Stimulated activated CD4-positive, alpha-beta T cell treated with anti-CD3 and anti-CD28 coated beads, Interleukin-1b, Interleukin-23, amount 100 ng/mL, for 1 hour (primary cell): ENCODE measurements around the gene HMG20B.
A peak's percentile ranks its signal among the peaks of the same experiment; 100 is the strongest.
"Not testable (repeated sequence)": the region's sequence is repeated elsewhere in the genome, so short reads cannot be mapped to it uniquely, and the experiment has no call there.

ENCODE experiments used
- DNase-seq, 2 donors: peaks; one replicate each; pipeline ENCODE4 v3.0.0-alpha.2; 2020; ENCODE audit warnings: low read depth in 2 of 2

The HMG20B gene

DNA sequence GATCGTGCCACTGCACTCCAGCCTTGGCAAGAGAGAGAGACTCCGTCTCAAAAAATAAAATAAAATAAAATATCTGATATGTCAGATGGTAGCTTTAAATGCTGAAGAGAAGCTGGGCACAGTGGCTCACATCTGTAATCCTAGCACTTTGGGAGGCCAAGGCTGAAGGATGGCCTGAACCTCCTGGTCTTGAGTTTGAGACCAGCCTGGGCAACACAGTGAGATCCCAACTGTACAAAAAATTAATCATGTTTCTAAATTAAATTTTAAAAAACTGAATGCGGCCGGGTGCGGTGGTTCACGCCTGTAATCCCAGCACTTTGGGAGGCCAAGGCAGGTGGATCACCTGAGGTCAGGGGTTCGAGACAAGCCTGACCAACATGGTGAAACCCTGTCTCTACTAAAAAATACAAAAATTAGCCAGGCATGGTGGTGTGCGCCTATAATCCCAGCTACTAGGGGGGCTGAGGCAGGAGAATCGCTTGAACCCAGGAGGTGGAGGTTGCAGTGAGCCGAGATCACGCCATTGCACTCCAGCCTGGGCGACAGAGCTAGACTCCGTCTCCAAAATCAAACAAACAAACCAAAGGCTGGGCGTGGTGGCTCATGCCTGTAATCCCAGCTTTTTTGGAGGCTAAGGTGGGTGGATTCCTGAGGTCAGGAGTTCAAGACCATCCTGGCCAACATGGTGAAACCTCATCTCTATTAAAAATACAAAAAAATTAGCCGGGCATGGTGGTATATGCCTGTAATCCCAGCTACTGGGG, 11.5 kb downstream of the HMG20B start:
- not testable (repeated sequence) for DNase-seq

- DNase-seq, result no peak
Observed at GRCh38 chr19:3585301-3586126, 12.8 kb downstream of the HMG20B start, which contains the start of gene GIPC3. Gene GIPC3, plus strand, starts transcription at chr19:3585478. Its CDS starts 120 bp downstream, at chr19:3585598.

GRCh38 chr19:3586127-3586626, 13.4 kb downstream of the HMG20B start:
- DNase-seq, result peak in 1 of 2 donors; percentile 28

DNA sequence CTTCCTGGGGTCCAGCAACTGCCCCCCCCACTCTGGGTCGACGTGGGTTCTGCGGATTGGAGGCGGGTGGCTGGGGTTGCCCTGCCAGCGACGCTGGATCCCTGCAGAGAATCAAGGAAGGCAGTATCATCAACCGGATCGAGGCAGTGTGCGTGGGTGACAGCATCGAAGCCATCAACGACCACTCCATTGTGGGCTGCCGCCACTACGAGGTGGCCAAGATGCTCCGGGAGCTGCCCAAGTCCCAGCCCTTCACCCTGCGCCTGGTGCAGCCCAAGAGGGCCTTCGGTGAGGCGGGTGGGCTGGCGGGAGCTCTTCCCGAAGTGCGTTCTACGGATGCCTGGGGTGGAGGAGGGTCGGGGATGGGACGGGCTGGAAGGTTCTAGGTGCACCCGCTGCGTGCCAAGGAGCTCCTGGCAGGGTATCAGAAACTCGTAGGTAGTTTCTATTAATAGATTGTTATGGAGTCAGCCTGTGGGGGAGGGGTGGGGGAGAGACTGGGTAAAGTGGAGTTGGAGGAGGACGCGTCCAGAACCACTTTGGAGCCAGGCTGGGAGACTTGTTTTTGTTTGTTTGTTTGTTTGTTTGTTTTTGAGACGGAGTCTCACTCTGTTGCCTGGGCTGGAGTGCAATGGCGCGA, 14.1 kb downstream of the HMG20B start:
- DNase-seq, result no peak

GRCh38 chr19:3589439-3589838, 16.7 kb downstream of the HMG20B start:
- no peak for DNase-seq

DNA sequence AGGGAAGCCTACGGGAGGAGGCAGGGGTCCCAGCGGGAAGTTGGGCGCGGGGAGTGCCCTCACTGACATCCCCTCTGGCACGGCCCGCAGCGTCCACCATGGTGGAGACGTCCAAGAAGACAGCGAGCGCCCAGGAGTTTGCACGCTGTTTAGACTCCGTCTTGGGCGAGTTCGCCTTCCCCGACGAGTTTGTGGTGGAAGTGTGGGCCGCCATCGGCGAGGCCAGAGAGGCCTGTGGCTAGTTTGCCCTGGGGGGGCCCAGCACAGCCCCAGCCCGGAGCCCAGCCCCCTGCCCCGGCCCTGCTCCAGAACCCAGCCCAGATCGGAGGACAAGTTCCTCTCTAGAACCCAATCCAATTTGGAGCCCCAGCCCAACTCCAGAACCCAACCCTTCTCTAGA, 17.2 kb downstream of the HMG20B start:
- DNase-seq, result no peak

DNA sequence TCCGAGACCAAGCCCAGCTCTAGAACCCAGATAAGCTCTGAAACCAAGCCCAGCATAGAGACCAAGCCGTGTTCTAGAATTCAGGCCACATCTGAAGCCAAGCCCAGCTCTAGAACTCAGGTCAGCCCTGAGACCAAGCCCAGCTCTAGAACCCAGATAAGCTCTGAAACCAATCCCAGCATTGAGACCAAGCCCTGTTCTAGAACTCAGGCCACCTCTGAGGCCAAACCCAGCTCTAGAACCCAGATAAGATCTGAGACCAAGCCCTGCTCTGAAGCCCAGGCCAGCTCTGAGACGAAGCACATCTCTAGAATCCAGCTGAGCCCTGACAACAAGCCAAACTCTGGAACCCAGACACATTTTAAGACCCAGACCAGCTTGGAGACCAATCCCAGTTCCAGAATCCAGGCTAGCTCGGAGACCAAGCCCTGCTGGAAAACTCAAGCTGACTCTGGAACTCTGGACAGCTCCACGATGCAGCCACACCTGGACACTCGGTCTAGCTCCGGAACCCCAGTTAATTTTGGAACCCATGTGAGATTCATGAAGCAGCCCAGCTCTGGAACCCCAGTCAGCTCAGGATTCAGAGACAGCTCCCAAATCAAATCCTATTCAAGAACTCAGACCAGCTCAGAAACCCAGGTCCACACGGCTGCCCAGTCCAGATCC, 18.4 kb downstream of the HMG20B start:
- DNase-seq, result no peak

- DNase-seq, result no peak
Observed at GRCh38 chr19:3591876-3592613, 19.3 kb downstream of the HMG20B start.

GRCh38 chr19:3593156-3593555, 20.4 kb downstream of the HMG20B start:
- no peak for DNase-seq

DNA sequence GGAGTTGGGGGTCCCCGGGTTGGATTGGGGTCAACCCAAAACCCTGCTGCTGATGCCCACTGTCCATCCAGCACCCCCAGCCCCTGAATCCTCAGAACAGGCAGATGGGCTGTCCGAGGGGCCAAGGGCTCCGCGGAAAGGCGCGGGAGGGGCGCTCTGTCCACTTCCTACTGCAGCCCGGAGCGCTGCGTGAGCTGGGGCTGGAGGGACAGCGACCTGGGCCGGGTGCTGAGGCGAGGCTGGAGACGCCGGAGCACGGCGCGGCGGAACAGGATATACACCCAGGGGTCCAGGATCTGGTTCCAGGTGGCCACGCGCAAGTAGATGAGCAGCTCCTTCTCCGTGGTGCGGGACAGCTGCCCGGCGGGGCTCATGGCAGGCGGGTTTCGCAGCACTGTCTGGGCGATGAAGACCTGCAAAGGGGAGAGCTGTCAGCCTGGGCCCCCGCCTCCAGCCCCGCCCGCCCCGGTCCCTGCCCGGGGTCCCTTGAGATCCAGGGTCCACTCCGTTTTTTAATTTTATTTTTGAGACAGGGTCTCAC, 22.8 kb downstream of the HMG20B start:
- DNase-seq, result no peak

DNA sequence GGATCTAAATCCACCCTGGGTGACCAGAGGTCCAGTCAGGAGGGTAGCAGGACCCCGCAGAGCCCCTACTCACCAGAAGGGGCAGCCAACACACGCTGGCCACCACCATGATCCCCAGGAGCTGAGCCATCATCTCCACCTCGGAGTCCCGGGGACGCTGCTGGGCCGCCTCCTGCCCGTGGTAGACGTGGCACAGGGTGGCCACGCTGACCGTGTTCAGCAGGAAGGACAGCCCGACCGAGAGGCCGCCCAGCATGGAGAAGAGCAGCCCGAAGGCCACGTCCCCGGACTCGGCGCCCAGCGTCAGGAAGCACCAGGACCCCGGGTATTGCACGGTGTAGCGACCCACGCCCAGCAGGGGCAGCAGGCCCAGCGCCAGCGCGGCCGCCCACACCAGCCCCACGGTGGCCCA, 27.0 kb downstream of the HMG20B start:
- no peak for DNase-seq

GRCh38 chr19:3601021-3601420, 28.3 kb downstream of the HMG20B start:
- no peak for DNase-seq

DNA sequence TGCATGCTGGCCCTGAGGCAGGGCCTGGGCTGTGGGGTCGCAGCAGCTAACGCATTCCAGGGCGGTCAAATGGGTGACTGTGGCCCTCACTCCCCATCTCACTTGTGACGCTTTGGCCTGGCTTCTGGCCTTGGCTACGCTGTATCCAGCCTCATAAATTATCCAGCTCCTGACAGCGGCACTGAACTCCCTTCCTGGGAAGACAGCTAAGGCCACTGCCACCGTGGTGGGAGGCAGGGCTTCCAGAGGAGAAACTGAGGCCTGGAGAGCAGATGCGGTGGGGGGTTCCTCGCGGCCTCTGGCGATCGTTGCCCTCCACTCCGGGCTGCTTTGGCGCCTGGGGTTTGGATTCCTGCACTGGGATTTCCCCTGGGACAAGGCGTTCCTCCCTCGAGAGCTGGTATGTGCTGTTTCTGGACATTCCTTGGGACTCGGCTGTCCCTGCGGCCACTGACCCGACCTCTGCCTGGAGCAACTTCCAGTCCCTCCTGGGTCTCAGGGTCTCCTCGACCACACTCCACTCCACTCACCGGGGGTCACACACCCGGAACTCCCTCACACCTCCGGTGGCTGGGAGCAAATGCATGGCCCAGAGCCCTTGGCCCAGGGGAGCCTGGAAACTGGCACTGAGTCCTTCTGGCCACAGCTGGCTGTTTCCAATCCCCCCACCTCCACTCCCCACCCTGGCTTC, 30.5 kb downstream of the HMG20B start:
- no peak for DNase-seq

DNA sequence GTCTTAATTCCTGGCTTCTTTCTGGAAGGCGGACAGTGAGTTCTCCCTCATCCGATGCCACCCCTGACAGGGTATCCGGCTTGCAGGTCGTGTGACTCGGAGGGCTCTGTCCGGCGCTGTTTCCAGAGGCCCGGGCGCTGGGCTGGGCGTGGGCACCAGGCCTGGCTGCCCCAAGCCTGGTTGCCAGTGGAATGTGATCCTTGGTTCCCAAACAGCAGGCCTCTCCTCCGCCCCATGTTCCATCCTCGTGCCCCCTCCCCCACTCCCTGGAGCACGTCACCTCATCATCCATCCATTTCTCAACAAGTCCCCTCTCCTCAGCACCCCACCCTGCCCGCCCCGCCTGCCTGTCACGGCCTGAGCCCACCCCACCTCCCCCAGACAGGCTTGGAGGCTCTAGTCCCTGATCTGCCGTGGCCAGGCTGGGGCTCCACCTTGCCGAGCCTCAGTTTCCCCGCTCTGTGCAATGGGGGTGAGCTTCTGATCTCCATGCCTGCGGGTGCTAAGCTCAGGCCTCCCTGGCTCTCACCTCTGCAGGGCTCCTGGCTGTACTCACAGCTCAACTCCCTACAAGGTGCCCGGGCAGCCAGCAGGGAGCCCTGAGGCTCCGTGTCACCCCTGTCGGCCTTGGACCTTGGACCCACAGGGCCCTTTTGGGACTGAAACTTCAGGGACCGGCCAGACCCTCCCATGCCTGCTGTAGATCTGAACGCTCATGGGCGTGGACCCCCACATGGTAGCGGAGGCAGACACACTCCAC, 31.7 kb downstream of the HMG20B start:
- no peak for DNase-seq

- no peak for DNase-seq
Observed at GRCh38 chr19:3604987-3605343, 32.2 kb downstream of the HMG20B start.

- no peak for DNase-seq
Observed at GRCh38 chr19:3605361-3605760, 32.6 kb downstream of the HMG20B start.

- no peak for DNase-seq
Observed at GRCh38 chr19:3605770-3606169, 33.0 kb downstream of the HMG20B start.

DNA sequence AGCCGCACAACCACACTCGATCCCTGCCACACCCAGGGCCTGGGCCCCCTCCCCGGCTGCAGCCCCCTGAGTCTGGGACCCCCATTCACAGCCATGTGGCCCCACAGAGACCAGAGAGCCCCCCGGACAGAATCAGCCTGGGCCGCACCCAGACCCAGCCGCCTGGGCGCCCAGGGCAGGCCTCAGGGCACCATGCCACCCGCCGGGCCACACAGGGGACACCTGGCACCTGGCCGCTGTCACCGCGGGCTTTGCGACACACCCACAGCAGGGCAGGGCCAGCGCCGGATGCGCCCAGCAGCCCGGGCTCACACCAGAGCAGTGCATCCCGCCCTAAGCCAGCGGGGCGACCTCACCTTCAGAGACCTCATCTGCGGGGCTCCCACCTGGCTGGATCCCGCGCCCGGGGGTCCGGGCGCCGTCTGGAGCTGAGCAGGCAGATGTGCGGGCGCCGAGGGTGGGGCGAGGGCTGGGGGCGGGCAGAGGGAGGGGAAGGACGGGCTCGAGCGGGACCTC, 33.5 kb downstream of the HMG20B start:
- no peak for DNase-seq

DNA sequence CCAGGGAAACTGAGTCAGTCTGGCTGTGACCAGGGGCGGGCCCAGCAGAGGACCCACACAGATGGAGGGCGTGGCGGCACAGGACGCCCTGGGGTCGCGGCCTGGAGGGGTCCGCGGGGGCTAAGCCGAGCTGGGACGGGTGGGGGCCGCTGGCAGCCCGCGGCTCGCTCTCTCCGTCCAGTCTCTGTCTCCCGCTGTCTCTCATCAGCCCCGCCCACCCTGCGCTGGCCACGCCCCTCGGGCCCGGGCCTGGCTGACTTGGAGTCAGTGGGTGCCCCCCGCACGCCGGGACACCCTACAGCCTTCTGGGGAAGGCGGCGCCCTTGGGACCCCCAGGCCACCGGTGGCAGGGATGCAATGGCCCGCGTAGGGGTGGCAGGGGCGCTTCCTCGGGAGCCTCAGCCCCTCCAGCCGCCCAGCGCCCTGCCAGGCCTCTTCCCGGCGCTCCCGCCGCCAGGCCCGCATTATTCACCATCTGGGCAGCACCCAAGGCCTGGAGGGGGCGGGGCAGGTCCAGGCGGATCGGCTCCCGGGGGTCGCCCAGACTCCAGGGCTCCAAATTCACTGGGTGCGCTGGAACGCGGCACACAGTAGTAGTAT, 34.0 kb downstream of the HMG20B start, which contains the start of gene TBXA2R:
TSS of gene TBXA2R (minus strand) at position 186 of the 600 bp plus-strand sequence. CDS start 6,241 bp downstream, outside the sequence.
- peak in 1 of 2 donors; percentile 42 for DNase-seq
